ENCODE results near the gene F2RL1.
"Not testable (repeated sequence)": the region's sequence is repeated elsewhere in the genome, so short reads cannot be mapped to it uniquely, and the experiment has no call there.

F2RL1 gene

DNA sequence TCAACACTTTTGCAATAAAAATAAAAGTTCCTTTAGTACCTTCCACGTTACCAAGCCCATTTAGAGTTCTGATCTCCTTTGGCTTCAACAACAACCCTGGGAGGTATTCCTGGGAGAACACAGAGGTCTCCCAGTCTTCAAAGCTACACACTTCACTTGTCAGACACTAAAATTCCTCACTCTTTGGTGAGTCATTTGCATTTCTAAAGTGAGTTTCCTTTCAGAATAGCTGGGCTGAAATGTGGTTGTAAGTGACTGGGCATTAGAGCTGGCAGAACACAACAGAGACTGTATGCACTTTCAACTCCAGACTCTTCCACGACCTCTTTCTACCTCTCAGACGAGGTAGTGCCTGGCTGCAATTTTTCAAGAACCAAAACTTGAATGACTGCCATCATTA, 11.5 kb upstream of the F2RL1 start:
- DNase-seq (ENCODE audit: low read depth): no peak

DNA sequence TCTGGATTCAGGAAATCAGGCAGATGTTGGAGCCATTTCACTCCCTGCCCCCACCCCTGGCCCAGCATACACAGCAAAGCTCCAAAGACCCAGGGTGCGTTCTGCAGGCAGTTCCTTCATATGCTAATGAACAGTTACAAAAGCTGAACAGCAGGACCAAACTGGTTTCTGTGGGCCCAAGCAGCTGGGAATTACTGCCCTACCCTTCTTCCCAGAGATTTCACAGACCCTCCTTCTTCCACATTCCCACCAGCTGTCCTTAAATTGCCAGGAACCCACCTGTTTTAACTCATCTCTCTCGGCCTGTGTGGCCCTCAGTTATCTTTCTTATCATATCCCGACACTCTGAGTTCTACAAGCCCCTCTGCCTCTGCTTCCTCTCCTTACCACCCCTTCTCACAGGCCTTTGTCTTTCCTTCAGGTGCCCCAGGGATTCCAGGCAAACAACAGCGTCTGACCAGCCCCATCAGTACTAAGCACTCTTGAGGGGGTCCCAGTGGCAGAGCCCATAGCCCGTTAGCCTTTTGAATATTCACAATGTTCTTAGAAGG, 10.6 kb upstream of the F2RL1 start:
- no peak for DNase-seq (ENCODE audit: low read depth)

DNA sequence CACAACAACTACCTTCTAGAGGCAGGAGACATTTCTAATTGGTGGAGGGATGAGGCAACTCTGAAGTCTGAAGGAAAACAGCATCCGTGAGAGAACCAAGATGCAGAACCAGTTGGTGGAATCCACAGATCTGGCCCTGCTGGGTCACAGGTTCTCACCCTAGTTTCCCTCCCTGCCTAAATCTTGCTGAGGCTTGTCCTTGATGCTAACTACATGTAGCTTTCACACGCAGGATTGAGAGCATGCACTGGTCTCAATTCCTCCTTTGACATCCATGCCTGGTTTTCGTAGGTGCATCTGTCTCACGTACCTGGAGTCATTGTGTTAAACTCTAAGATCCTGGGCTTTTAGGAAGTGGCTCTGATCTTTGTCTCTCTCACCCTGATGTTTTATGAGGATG, 9.7 kb upstream of the F2RL1 start:
- DNase-seq (ENCODE audit: low read depth): no peak

DNA sequence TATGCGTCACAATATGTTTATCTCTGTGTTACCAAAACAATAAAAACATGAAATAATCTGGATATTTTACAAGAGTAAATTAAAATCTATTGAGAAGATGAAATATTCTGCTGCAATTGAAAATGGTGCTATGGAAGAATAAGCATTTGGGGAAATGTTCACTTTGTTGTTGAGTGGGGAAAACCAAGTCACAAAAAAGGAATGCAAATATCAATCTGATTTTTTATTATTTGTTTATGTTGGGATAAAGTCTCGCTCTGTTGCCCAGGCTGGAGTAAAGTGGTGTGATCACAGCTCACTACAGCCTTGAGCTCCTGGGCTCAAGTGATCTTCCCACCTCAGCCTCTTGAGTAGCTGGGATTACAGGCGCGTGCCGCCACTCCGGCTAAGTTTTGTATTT, 8.6 kb upstream of the F2RL1 start:
- DNase-seq (ENCODE audit: low read depth): no peak

DNA sequence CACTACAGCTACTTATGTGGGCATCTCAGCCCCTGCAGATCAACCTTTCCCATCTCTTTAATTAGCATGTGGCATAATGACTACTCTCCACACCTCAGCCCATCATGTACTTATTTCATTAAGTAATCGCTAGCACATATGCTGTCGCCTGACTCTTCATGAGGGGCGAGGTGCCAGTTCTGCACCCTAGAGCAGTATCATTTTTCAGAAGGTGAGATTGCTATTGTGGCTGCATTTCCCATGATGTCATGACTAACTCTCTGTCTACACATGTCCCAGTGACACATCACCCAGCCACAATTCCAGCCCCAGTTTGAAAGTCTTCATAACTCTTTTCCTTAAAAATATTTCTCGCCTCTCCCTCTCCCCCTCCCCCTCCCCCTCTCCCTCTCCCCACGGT, 7.6 kb upstream of the F2RL1 start:
- no peak for DNase-seq (ENCODE audit: low read depth)

DNA sequence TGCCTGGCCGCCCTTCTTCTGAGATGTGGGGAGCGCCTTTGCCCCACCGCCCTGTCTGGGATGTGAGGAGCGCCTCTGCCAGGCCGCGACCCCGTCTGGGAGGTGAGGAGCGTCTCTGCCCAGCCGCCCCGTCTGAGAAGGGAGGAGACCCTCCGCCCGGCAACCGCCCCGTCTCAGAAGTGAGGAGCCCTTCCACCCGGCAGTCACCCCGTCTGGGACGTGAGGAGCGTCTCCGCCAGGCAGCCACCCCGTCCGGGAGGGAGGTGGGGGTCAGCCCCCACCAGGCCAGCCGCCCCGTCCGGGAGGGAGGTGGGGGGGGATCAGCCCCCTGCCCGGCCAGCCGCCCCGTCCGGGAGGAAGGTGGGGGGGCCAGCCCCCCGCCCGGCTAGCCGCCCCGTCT, 6.6 kb upstream of the F2RL1 start:
- not testable (repeated sequence) for DNase-seq (ENCODE audit: low read depth)

DNA sequence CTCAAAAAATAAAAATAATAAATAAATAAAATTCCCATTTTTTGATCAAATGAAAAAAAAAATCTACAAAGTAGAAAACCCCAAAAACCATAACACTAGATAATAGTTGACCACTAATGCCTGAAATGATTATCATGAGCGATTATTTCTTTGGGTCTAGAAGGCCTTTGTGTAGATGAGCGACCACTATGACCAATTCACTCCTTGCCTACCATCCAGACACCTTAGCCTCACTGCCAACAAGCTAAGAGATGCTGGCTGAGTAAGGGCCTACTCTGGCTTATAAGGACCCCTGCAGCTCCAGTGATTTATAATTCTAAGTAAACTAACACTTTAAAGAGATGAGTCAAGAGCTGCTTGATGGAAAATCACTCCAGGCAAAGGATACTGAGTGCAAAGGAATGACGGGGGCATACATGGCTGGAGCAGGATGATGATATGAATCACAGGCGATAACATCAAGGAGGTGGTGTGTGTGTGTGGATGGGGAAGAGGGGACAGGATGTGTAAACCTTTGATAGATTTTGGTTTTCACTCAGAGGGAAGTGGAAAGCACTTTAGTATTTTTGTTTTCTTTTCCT, 4.8 kb upstream of the F2RL1 start:
- DNase-seq (ENCODE audit: low read depth): no peak

DNA sequence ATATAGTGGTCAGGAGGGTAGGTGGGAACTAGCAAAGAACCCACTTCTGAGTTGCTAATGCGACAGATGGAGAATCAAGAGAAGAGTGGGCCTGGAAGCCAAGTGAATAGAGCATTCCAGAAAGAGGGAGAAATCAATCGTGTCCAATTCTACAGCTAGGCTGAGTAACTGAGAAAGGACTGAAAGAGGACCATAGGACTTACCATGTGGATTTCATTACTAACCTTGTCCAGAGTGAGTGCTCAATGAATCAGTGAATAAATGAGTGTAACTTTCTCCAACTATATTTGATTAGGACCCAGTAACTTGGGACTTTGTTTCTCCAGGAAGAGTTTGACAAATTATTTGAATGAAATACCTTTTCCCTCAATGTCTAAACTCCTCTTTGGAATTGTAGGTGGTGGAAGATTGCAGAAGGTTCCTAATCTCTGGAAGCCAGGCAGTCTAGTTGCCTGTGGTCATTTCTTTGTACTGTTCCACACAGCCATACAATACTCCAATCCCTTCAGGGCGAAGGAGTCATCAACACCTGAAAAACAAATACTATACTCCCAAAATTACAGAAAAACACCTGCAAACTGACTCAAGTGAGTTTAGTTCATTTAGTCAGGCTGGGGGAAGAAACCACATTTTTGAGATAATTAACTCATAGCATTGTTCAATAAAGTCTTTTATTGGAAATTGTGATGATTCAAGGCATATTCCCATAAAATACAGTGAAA, 2.6 kb upstream of the F2RL1 start:
- no peak for DNase-seq (ENCODE audit: low read depth)

DNA sequence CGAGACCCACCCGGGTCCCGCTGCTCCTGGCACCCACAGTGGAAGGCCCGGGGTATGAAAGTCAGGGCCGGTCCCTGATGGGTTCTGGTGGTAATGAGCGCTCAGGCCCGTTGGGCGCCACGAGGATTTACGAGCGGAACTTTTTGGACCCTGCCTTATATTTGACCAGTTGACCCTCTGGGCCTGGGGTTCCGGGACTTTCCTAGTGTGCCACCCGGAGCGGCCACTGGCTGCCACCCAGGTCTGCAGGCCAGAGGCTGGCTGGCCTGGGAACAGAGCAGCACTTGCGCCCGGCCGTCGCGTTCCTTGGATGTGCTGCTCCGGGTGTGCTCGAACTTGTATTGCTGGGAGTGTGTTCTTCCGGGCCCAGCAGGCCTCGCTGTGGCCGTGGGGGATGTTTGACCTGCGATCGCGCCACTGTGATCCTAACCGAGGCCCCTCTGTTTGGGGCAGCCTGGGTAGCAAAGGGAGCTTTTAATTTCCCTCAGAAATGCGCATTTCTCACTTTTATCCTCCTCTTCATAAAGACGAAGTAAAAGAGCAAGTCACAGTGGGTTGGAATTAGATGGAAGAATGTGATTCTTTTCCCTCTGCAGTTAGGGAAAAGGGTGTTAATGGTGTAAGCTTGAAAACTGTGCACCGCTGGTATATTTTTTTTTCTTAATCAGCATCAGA, 1.2 kb downstream of the F2RL1 start:
- no peak for DNase-seq (ENCODE audit: low read depth)

DNA sequence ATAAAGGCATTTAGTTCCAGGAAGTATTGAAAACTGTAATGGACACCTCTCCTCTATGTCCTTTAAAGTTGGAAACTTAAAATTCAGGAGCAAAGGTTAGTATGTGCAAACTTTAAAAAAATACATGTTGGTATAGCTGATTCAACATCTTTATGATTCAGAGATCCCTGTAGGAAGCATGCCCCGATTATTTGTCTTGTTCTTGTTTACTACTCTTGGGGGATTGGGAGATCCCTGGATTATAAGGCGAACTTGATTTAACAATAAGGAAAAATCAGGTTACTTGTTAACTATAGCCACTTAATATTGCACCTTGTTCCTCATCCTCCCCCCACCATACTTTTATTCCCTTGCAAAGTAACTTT, 1.7 kb downstream of the F2RL1 start:
- DNase-seq (ENCODE audit: low read depth): no peak

DNA sequence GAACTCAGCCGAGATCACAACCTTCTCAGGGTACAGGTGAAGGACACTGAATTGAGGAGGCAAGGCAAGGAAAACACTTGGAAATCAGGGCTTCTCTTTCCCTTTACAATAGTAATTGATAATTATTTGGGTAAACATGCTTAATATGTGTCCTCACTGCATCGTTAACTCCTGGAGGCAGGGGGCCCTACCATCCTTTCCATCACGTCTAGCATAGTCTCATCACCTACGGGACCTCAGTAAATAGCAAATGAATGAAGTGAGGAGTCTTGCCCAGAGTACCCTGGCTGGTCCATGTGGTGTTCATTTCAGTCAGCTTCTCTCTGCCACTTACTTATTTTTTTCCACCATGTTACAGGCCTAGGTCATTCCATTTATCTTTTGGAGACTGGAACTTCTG, 2.3 kb downstream of the F2RL1 start:
- no peak for DNase-seq (ENCODE audit: low read depth)

DNA sequence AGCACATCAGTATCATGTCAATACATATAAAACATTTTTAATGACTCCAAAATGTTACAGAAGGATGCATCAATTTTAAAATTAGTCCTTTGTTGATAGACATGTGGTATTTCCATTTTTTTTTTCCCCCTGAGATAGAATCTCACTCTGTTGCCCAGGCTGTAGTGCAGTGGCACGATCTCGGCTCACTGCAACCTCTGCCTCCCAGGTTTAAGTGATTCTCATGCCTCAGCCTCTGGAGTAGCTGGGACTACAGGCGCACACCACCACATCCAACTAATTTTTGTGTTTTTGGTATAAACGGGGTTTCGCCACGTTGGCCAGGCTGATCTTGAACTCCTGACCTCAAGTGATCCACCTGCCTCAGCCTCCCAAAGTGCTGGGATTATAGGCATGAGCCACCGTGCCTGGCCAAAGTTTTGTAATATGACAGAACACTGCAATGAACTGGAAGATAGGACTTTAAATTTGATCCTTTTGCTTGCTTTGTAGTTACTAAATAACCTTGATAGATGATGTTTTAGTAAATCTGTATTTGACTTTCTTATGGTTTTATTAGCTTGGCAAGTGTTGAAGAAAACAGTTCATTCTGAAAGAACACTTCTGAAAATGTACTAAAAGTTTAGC, 3.4 kb downstream of the F2RL1 start:
- DNase-seq (ENCODE audit: low read depth): not testable (repeated sequence)

DNA sequence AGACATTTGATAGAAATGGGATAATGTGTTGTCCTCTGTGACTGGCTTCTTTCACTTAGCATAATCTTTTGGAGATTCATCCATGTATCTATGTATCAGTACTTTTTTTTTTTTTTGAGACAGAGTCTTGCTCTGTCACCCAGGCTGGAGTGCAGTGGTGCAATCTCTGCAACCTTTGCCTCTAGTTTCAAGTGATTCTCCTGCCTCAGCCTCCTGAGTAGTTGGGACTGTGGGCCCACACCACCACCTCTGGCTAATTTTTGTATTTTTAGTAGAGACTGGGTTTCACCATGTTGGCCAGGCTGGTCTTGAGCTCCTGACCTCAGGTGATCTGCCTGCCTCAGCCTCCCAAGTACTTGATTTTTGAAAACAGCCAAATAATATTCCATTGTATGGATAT, 7.6 kb downstream of the F2RL1 start:
- DNase-seq (ENCODE audit: low read depth): not testable (repeated sequence)

DNA sequence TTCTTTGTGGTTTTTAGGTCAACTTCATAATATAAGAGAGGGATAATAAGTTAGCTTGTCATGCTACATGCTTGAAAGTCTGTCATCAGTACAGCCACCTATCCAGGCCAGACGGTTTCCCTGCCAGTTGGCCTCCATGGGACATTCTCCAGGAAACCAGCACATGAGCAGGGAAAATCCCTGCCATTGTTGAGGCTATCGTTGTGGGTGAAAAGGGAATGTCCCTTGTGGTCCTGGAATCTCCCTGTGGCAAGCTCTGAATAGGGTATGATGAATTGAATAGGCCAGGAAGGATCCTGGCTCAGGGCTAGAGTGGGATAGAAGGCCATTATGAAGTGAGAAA, 12.3 kb downstream of the F2RL1 start:
- no peak for DNase-seq (ENCODE audit: low read depth)

DNA sequence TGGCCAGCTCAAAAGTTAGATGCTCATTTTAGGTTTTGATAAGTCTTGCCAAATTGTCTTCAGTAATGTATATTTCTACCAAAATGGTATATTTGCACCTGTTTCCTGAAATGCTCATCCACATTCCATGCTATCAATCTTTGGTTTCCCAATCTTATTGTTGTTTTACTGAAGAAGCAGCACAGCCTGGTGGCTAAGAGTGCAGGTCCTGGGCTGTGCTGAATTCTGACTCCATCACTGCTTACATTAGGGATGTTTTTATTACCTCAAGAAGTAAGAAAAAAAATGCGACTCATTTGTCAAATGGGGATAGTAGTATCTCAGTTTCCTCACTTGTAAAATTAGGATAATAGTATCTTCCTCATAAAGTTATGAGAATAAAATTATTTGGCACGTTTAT, 17.4 kb downstream of the F2RL1 start:
- DNase-seq (ENCODE audit: low read depth): no peak

DNA sequence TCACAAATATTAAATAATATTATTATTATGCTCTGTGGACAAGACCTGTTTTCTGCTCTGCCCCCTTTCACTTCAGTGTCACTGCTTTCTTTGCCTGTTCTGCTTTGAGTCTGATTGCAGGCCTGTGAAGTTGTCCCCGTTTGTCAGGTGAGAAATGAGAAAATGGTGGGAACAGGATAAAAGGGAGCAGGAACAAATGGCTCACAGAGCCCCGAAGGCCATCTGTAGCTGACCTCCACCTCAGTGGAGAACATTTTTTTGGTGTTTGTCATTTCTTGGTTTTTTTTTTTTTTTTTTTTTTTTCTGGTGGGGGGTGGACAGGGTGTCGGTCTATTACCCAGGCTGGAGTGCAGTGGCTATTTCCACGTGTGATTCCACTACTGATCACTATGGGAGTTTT, 17.8 kb downstream of the F2RL1 start:
- DNase-seq (ENCODE audit: low read depth): no peak

DNA sequence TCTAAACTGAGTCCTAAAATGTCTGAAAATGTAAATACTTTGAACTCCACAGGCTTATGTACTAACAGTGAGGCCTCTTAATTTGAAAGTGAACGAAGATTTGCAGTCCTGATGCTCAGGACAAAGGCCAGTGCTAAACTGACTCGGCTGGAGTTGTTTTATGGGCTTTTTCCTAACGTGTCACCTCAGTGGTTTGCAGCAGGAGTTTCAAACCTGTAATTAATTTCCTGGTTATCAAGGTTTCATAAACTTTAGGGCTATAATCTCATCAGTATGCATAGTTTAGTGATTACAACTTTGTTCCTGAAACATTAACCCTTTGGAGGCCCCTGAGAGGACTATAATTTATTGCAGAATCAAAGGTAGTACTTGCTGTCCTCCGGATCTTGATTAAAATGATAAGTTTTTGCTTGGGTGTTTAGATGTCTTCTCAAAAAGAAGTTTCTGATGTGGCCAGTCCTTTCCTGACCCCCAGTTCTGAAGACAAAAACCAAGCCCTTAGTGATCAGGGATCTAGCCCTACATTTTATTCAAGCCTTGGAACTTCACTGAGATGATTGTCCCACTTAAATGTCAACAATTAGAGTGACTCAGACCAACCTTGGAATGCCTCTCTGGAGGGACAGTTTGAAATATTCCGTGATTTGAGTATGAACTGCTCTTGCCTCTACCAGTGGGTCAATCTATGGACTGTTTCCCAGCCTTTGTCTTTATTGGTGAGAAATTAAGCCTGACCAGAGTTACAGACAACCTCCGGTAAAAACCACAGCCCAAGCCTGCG, 19.8 kb downstream of the F2RL1 start:
- DNase-seq (ENCODE audit: low read depth): no peak

DNA sequence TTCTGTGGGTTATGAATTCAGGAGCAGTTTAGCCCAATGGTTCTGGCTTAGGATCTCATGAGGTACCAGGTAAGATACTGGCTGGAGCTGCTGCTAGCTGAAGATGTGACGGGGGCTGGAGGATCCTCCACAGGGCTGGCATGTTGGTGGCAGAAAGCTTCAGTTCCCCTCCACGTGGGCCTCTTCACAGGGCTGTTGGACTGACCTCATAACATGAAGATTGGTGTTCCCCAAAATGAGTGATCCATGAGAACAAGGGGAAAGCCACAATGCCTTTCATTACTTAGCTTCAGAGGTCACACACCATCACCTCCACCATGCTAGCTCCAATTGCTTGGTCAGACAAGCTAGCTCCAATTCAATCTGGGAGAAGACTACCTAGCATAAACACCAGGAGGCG, 22.5 kb downstream of the F2RL1 start:
- DNase-seq (ENCODE audit: low read depth): no peak

DNA sequence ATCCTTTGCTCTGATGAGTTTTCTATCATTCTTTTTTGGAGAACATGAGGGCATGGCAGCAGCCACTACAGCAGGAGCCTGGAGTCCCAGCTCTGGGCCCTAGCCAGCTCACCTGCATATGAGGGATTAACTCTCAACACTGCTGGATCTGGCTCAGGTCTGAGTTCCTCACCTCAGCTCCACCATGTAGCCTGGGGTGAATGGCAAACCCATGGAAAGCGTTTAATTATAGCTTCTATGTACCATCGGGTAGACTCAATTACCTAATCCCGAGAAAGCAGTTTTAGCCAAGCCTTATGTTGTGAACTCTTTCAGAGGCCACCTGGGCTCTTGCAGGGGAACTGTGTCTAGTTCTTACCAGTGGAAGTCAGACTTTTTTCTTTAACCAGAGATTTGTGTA, 27.1 kb downstream of the F2RL1 start:
- DNase-seq (ENCODE audit: low read depth): no peak

DNA sequence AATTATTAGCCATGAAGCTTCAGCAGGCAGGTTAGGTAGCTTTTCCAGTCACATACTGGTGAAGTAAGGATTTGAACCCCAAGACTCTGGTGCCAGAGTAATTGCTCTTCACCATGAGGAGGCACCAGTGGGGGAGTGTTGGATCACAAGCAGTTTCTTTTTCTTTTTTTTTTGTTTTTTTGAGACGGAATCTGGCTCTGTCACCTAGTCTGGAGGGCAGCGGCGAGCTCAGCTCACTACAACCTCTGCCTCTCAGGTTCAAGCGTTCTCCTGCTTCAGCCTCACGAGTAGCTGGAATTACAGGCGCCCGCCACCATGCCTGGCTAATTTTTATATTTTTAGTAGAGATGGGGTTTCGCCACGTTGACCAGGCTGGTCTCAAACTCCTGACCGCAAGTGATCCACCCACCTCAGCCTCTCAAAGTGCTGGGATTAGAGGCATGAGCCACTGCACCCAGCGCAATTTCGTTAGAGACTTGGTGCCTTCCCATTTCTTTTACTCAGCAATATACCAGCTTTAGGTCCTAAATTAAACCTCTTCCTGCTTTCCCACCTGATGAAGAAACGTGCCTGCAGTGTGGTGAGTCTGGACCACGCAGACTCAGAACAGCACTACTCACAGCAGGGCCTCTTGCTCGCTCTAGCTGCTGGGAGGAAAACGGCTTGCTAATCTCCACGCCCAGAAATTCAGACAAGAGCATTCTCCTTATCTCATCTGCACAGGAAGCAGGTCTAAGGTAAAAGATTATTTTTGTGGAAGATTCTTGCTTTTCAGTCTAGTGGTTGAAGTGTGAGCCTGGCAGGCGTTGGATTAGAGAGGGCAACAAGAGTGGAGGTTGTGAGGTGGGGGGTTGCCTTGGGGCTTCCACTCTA, 30.8 kb downstream of the F2RL1 start, which contains the start of gene S100Z:
Gene S100Z, plus strand, starts transcription at position 596 of the 873 bp plus-strand sequence. CDS start 25,346 bp downstream, outside the sequence.
- no peak for DNase-seq (ENCODE audit: low read depth)

DNA sequence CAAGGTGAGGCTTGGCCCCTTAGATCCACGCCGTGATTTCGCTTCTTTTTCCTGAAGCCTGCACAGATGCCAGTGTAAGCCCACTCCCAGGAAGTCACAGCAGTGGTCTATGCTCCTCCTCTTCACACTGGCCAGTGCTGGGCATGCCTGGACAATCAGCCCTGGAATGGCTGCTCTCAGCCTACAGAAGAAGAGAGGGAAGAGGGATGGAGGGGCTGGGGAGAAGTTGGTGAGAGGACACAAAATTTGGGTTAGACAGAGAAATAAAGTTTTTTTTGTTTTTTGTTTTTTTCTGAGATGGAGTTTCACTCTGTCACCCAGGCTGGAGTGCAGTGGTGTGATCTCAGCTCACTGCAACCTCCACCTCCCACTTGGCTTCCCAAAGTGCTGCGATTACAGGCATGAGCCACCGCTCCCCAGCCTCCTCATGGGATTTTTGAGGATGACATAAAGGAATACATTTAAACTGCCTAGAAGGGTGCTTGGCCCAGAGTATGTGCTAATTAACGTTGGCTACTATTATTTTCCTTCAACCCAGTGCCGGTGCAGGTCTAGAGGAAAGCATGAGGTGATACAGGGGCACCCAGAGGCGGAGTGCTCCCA, 31.8 kb downstream of the F2RL1 start:
- no peak for DNase-seq (ENCODE audit: low read depth)
